ENCODE measurements around the gene AGT.

Gene AGT
- 0 reads per million in 2 donors for total RNA-seq

DNA sequence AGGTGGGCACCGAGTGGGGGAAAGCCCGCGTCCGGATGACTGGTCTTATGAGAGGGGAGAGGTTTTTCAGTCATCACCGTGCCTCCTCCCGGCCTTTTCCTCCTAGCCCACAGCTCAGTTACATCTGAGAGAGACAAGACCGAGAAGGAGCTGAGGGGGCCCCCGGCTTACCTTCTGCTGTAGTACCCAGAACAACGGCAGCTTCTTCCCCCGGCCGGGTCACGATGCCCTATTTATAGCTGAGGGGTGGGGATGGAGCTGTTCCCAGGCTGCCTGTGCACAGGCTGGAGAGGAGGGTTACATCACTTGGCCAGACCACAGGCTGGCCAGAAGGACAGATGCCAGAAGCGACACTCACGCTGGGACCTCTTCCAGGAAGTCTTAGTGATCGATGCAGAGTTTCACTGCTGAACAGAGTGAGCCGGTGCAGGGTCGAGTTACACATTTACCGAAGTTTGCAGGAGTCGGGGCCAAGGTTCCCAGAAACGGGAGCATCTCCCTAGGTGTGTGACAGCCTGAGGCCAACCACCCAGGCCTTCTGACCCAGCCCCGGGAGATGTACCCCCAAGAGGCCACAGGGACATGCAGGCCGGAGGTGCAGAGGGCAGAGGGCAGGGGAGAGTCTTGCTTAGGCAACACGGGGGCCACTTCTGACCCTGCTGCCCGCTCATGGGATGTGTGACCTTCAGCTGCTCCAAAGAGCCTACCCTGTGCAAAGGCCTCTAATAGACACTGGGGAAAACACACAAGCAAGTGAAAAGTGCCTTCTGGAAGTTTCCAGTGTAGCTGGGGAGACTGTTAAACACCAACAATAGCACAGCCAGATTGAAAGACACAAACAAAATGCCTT, at the start of gene AGT:
TSS of gene AGT (minus strand) at position 208 of the 850 bp plus-strand sequence. CDS start 3,299 bp downstream, outside the sequence.
- DNase-seq, result no peak

DNA sequence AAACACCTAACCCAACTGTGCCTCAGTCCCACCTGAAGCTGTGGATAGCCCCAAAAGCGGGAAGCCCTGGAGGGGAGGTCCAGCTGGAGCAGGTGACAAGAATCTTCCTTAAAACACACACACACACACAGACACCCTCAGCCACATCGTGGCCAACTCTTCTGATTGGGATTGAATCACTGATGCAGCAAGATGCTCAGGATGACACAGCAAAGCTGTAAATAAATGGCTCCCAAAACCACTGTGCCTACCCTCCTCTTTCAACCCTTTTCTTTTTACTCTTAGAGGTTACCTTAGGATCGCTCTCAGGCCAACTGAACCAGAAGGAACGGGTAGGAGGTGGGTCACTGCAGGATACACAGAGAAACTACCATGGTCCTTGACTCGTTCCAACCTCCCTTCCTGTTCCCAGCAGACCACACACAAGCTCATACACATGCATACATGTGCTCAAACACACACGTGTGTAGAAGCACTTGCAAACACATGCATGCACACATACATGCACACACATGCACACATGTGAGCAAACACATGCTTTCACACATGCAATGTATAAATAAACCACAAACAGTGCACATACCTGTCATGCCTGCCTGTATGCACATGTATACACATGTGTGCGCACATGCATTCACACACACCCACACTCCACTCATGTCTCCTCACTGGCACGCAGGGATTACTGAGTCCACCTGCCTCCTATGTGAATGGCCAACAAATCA, 47.7 kb upstream of the AGT start:
- DNase-seq, result no peak

DNA sequence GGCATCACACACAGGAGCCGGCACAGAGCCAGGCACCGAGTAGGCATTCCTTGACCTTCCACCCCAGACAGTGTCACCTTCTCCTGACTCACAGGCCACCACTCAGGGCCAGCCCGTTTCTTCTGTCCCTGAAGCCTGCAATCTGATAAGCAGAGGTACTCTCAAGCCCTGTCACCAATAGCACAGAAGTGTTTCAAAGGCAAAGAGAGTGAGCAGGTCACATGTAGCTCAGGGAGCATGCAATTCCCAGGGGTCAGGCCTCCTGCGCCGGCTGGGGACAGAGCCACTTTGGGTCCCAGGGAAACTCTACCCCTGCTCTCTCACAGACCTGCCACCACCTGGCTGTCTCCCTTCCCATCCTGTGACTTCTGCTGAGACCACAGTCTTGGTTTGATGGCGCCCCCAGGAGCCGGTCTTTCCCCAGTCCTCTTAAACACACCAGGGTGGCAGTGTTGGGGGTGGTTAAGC, 46.5 kb upstream of the AGT start:
- no peak for DNase-seq

DNA sequence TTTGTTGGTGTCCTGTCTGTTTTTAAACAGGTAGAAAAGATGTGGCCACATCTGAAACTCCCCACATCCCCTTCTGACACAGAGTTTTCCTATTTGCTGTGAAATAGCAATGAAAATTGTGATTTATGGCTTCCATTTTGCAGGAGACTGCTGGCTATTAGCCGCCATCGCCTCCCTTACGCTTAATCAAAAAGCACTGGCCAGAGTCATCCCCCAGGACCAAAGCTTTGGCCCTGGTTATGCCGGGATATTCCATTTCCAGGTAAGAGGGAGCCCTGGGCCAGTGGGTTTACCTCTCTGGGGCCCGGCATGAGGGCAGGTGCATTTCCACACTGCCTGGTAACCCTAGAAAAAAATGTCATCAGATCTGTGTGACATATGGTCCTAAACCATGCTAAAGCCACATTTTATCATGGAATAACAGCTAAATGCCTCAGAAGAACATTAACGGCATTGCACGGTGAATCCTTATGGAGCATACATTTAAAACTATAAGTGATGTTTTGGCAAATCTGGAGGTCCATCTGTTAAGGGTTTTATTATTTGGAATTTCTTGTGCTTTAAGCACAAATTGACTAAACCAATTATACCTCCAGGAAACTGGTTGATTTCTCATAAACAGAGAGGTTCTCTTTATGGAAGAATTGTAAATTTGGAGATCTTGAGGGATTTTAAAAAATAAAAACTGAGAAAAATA, 45.6 kb upstream of the AGT start:
- DNase-seq, result no peak

DNA sequence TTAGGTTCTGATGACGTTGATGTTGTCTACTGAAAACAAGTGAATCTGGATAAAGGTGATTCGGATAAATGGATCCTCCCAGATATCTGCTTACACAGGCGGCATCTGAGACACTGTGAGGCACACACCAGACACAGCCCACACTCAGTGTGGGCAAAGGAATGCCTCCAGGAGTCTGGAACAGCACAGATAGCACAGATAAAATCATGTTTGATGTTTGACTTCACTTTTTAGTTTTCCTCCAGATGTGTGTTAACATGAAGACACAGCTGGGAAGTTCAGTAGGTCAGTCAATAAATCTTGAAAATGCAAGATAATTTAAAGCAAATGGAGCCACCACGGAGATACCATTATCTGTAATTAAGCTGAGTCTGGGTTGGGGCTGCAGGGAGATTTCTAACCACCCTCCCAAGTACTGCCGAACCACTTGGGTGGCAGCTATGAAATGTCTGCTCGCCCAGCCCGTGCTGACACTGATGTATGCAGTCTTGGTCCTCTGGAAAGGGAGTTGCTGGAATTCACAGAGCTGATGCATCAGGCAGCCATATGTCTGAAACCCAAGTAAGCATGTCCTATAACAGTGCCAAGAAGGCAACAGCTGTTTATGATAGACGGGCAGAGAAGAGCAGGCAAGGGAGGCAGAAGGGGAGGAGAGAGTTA, 44.9 kb upstream of the AGT start:
- DNase-seq, result no peak

DNA sequence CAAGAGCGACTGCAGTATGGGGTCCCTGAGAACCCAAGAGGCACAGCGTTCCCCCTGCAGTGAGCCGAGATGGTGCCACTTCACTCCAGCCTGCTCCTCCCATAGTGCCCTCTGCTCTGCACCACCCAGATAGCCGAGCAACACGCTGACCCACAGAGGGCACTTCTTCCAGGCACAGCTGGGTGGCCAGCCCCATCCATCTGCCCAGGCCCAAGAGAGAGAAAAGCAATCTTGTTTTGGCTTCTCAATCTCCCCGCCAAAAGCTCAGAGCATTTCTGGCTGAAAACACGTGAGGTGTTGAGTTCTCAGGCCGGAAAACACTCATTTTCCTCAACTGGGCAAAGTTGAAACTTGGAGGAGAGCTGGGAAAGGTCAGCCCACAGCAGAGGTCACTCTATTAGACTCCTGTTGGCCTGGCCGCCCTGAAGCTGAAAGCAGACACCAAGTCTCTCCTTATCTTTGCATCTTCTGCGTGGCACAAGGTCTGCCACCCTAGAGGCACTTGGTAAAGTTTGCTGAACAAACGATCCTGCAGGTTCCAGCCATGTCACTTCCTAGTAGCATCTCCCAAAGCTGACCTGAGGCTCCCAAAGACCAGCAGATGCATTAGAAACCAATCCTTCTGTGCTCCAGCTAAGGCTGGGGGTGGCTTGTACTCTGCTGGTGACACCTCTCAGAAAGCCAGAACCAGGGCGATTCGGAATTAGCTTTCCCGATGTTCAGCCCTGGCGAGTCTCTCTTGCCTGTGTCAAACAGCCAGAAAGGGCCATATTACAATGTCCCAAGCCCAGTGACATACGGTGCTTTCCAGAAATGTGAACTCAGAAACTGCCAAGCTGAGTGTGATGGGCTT, 44.2 kb upstream of the AGT start:
- no peak for DNase-seq

DNA sequence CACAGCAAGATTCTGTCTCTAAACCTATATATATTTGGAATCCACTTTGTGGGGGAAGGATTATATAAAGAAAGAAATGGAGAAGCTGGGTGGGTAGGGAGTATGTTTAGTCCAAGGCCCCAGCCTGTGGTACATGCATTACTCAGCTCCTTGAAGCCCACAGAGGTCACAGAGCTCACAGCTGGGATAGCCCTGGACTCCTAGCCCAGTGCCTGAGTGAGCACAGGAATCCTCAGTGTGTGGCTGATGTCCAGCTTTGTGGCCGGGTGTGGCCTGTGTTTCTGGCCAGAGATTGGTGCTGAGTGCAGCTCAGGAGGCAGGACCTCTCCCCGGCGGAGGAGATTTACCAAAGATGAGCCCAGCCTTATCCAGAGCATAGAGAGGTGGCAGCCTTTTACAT, 40.9 kb upstream of the AGT start:
- DNase-seq, result no peak

DNA sequence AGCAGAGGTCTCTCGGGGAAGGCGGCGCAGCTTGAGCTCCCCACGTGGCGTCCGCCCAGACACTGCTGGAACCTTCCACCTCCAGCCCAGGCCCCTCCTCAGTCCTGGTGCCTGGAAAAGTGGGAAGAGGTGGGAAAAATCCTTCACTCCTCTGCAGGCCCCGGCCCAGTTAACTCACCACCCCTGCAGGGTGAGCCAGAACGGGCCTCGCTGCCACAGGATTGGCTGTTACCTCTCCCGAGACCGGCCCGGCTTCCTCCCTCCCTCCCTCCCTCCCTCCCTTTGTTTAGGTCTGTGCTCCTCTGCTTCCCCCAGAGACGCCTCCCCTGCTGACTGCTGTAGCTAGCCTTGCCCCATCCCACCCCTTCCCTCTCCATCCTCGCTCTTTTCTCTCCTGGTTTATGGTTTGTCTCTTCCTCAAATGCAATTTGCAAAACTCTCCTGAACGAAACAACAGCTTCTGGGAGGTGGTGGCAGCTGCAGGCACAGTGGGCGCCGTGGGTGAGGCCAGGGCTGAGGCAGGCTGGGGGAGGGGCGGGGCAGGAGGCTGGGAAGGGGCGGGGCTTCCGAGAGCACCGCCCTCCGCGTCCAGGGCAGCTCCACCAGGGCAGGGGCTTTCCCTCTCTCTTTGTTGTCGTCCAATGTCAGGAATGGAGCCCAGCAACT, 39.8 kb upstream of the AGT start:
- peak in 1 of 5 experiments; percentile 47 for DNase-seq

DNA sequence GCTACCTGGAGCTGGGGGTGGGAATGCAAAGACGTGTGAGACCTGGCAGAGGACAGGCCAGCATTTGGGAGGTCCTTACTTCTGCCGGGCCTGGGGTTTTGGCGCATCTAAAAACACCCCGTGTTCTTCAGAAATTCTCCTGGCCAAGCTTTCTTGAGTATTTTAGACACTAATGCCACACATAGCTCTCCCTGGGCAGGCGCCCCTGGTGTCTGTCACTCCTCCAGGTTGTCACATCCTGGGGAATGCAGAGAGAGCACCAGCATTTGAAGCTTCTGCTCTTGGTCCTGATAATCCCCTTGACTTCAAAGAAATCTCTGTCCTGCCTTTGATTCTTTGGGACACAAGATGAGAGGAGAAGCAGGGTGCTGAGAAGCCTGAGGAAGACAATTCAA, 39.3 kb upstream of the AGT start:
- no peak for DNase-seq

DNA sequence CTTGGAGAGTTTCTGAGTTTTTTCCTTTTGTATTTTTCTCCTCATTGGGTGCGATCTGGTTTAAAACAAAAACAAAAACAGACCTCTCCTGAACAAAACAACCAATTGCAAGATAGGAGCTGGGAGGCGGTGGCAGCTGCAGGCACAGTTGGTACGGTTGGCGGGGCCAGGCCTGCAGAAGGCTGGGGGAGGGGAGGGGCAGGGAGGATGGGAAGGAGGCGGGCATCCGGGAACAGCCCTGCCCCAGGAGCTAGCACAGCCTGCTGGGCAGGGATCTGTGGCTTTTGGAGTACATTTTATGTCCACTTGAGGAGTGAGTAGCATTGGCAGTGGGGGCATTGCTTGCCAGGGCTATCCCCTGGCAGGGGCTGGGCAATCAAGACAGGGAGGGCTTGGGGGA, 38.5 kb upstream of the AGT start:
- DNase-seq, result no peak

DNA sequence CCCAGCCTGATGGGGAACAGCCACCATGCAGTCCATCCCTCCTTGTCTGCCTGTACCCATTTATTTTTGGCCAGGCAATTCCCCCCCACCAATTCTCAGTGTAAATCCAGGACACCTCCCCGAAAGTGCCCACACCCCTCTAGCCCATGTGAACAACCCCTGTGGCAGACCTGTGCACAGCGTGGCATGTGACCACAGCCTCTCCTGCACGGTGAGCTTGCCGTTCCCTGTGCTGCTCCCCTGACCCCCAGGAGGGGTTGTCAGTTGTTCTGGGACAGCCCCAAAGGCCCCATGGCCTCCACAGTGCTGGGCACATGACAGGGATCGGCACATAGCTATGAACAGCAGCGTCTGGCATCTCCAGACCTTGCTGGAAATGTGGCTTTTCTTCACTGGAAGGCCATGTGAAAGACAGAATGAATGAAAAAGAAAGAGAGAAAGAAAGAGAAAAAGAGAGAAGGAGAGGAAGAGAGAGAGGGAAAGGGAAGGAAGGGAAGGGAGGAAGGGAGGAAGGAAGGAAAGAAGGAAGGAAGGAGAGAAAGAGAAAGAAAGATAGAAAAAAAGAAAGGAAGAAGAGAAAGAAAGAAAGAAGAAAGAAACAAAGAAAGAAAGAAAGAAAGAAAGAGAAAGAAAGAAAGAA, 37.2 kb upstream of the AGT start:
- no peak for DNase-seq

DNA sequence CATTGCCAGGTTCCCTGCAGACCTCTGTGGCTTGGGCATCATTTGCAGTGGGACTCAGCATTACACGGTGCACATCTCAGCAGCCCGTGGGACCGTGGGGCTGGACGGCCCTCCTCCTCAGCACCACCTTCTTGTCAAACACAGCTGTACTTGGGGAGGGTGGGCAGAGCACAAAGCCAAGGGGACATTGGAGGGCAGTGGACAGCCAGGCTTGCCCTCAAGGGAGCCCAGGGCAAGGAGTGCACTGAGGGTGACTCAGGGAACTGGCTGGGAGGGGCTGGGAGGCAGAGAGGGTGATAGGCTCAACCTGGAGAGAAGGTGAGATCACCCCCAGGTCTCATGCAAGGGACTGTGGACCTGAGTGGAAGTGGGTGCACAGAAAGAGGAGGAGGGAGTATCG, 36.7 kb upstream of the AGT start:
- DNase-seq, result no peak

DNA sequence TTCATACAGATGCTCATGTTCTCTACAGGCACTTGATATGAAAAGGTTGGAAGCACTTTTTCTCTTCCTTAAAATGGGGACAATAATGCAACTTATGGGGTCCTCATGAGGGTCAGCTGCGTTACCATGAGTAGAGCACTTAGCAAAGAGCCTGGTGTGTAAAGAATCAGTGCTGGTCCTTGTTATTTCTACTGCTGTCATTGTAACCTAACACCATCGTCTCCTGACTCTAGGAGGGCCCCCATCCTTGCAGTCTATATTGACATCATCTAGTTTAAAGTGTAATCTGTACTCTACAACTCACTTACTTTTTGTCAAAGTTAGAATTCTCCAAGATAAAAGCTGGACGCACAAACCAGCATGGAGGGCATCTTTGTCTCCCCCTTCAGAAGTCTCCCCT, 35.7 kb upstream of the AGT start:
- DNase-seq, result no peak

DNA sequence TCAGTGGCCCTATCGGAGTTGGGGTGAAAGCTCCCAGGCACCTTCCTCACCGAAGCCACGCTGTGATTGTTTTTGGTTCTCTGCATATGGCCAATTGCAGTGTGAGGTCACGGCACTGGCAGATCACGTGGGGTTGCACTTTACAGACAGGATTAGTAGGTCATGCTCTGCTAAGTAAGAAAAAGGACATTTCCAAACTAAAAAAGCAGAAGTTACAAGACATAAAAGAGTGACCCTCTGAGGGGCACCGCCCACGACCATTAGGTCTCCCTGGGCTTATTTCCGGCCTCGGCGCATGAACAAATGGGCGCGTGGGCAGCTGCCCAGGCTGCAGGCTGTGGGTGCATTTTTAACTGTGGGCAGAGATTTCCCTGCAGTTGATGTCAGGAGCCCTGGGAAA, 35.2 kb upstream of the AGT start:
- DNase-seq, result no peak

DNA sequence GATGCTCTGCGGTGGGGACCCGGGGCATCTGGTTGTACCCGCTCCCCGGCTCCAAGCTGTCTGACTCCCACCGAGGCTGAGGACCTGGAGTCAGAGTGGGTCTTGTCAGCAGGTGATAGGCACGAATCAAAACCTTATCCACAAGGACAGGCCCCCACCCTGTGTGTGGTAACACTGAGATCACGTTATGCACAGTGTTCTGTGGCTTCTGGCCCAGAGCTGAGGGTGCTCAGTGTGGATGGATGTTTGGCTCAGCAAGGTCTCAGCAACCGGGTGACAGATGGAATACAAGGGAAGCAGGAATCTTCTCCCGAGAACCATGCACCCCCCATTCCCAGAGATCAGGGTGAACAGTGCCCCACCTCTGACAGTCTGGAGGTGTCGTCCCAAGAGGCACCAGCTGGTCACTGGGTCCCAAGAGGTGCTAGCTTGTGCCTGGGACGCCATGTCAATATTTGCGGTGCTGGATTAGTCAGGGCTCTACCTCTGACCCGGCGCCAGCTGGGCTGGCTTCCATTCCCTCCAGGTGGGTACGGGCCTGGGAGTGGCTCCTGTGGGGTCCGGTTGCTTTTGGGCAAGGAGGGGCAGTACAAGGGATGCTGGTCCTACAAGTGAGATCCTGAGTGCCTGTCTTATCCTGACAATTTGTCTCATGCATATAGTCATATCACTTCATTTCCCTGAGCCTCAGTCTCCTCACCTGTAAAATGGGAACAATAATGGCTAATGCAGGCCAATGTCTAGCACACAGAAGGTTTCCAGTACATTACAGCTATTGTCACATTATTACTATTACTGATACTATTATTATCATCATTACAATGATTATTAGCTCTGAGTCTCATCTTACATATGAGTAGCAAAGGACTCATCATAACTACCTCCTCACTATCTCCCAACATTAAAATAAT, 34.2 kb upstream of the AGT start:
- DNase-seq, result no peak

DNA sequence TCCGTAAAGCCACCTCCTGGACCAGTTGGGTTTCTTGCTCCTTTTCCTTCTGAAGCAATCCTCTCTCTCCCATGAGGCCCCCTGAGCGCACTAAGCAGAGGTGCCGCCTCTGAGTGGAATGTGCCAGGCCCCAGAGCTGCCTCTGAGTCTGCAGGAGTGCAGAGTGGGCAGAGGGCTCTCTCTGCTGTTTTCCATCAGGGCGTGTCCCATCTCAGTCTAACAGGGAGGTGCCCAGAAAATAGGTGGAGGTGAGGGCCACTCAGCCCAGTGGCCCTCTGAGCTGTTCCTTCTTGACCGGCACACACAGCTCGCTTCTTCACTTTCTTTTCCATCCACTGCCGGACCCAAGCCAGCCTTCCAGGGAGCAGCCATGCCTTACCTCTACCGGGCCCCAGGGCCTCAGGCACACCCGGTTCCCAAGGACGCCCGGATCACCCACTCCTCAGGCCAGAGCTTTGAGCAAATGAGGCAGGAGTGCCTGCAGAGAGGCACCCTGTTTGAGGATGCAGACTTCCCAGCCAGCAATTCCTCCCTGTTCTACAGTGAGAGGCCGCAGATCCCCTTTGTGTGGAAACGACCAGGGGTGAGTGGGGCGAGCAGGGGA, 33.3 kb upstream of the AGT start, which contains the start of gene CAPN9:
TSS of gene CAPN9 (plus strand) at position 262 of the 604 bp plus-strand sequence. CDS start at position 371, 109 bp downstream.
- DNase-seq, result no peak

DNA sequence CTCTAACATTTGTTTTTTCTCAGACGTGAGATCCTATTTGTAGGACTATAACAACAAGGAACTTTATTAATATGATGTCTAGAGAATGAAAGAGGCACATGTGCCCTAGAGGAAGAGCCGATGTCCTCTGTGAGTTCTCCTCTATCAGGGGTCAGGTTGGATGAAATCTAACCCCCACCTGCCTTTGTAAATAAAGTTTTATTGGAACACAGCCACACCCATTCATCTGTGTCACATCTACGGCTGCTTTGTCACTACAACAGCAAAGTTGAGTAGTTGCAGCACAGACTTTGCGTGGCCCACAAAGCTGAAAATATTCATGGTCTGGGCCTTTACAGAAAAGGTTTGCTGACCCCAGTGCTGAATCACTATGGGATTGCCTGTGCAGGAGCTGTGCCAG, 32.7 kb upstream of the AGT start:
- DNase-seq, result no peak

DNA sequence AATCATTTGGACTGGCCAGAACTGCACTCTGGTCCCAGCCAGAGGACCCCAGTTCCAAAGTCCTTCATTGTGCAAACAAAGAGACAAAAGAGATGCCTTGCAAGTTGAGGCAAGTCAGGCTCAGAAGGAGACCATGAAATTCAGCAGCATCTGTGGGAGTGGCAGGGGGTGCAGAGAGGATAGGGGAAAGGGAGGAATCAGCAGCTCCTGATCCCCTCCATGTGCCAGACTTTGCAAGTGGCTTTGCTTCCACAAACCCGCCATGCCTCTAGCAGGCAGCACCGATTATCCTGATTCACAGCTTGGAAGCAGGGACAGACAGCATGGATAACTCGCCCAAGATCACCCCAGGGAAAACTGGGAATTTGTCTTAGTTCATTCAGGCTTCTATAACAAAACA, 31.1 kb upstream of the AGT start:
- DNase-seq, result no peak

DNA sequence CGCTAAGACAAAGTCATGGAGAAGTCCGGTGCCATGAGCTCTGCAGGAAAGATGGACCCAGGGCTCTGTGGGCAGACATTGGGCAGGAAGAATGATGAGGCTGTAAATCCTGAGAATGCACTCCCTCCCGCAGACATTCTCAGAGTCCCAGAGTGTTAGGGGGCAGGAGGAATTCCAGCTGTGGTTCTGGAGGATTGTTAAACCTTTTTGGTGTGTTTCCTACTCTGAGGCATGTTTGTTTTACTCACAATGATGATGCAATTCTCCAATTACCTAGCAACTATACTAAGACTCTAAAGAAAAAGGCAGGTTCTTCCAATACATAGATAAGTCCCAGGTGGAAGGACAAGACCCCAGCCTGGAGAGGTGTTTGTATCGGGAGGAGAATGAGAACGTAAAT, 30.5 kb upstream of the AGT start:
- no peak for DNase-seq
